HG02759 (cell line): ENCODE results near the gene AK5.

ENCODE experiments used
- ATAC-seq: cut with Tn5 transposase; IDR thresholded peaks from one replicate; pipeline ENCODE4 v1.9.1; 2021; ENCODE audit warnings: mild to moderate bottlenecking, moderate library complexity; ENCODE audit not compliant: unreplicated experiment

Gene AK5

GRCh38 chr1:77350012-77350770, 68.4 kb downstream of the AK5 start:
- ATAC-seq, result no peak

- no peak for ATAC-seq
Measured at GRCh38 chr1:77354536-77354935, 72.7 kb downstream of the AK5 start.

GRCh38 chr1:77355010-77355409, 73.2 kb downstream of the AK5 start:
- ATAC-seq, result no peak

DNA sequence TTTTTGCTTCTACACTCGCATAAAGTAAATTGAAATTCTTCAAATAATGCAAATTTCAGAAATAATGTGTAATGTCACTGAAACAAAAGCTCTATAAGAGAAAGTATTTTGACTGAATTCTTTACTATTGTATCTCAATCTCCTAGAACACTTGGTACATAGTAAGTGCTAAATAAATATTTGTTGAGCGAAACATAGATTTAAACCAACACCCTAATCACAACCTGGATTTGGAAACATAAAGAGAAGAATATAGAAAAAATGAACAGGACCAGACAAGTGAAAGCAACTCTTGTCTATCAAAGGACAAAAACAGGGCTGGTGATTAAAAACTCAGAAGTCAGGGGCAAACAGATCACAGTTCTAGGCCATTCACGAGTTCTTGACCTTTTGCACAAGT, 74.3 kb downstream of the AK5 start:
- no peak for ATAC-seq

DNA sequence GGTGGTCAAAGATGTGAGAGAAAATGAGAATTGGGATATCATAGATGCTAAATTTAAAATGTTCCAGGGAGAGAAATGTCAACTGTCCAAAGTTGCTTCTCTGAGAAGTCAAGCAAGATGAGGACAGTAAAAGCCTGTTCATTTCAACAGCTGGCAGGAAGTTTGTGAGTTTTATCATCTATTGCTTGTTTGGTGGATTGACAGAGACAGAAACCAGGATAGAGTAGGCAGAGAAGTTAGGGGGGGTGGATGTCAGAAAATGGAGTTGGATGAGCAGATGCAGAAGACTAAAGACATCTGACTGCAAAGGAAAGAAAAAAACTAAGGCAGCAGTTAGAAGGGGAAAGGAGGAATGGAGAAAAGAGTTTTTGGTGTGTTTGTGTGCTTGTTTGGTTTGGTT, 78.4 kb downstream of the AK5 start:
- ATAC-seq, result no peak

DNA sequence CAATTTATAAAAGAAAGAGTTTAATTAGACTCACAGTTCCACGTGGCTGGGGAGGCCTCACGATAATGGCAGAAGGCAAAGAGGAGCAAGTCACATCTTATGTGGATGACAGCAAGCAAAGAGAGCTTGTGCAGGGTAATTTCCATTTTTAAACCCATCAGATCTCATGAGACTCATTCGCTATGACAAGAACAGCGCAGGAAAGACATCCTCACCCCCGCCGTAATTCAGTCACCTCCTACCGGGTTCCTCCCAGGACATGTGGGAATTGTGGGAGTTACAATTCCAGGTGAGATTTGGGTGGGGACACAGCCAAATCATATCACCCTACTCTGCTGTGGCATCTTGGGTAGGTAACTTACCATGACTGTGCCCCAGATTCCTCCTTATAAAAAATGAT, 79.8 kb downstream of the AK5 start:
- ATAC-seq, result no peak

DNA sequence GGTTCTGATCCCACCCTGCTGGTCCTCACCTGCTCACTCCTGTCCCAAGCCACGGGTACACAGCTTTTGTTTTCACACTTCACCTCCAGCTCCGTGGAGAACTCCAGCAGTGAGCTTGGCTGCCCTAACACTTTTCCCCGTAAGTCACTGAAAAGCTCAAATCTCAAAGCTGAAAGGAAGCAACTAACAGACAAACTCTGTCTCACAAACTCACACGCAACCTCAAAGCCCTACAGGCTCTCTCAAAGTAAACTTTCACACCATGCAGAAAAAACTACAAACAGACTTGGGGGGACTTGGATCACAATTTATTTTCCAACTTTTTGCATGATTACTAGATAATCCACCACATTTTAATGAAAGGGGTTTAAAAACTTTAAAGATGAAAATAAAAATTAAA, 88.3 kb downstream of the AK5 start:
- no peak for ATAC-seq

- ATAC-seq, result no peak
Measured at GRCh38 chr1:77370583-77371306, 88.9 kb downstream of the AK5 start.

DNA sequence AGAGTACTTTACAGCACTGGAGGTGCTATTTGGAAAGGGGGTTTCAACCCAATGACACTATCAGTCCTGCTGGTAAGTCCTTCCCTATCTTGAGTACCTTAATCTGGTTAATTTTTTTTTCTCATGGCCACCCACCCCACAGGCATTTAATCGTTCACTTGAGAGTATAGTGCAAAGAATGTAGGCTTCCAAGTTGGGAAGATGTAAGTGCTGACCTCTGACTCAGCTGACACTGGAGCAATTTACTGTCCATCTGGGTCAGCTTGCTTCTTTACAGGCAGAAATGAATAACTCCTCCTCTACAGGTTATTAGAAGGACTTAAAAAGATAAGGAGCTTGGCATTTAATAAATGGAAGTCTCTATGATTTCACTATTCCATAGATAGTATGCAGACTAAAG, 89.6 kb downstream of the AK5 start:
- ATAC-seq, result no peak

DNA sequence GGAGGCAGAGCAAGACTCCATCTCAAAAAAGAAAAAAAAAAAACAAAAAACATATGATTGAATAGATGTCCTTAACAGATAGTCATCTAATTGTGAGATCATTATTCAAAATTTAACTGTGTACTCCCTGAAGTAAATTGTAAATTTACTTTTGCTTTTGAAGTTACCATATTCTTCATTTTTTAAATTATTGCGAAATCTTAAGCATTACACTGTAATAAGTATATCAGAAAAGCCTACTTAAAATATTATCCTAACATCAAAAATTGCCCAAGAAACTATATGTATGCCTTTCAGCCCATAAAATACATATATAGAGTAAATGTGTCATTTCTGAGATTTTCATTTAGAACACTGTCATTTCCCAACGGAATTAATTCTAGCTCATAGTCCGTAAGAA, 91.9 kb downstream of the AK5 start:
- no peak for ATAC-seq

DNA sequence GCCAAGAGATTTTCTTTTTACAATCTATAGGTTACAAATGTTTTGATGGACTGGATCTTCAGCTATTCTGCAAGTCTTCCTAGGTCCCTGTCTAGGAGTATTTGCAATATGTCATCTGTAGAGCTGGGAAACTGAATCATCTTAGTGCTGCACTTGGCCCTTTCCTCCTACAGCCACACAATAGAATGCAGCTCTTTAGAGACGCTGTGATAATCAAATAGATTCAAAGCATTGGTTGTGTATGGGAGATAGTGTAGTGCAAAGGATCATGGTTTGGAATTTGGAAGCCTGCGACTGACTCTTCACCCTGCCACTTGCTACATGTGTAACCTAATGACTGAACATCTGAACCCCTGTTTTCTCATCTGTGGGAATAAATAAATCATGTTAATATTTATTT, 93.7 kb downstream of the AK5 start:
- no peak for ATAC-seq

DNA sequence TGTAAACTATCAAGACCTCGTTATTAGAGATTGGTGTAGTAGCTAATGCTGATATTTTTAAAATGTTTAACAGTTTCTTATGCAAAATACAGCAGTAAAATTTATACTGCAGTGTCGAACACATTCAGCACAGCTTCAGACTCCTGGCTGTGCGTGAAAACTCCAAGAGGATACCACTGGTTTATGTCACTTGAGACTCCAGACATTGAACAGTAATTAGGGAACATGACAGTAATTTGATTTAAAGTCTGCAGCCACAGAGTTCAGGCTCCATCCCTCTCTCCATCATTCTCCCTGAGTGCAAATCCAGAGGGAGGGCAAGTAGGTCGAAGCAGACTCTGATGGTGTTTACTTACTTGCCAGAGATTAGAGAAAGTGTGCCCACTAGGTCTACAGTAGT, 94.2 kb downstream of the AK5 start:
- no peak for ATAC-seq

GRCh38 chr1:77378723-77379535, 97.1 kb downstream of the AK5 start:
- ATAC-seq, result no peak

- no peak for ATAC-seq
Measured at GRCh38 chr1:77382366-77382765, 100.5 kb downstream of the AK5 start.

DNA sequence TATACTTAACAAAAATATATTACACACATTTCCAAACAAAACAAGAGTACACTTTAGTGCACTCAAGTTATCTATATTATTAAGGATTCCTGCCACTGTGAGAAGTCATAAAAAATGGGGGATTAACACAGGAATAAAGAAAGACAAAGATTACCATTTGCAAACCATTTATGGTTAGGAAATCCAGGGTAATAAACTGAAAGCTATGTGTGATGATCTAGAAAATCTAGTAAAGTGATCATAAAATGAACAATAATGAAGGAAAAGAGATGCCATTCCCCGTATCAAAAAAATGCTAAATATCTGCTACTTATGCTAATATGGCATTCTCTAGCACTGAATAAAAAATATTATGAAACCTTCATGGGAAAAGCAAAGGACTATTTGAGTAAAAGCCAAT, 101.4 kb downstream of the AK5 start:
- no peak for ATAC-seq

- no peak for ATAC-seq
Measured at GRCh38 chr1:77385551-77385950, 103.7 kb downstream of the AK5 start.

DNA sequence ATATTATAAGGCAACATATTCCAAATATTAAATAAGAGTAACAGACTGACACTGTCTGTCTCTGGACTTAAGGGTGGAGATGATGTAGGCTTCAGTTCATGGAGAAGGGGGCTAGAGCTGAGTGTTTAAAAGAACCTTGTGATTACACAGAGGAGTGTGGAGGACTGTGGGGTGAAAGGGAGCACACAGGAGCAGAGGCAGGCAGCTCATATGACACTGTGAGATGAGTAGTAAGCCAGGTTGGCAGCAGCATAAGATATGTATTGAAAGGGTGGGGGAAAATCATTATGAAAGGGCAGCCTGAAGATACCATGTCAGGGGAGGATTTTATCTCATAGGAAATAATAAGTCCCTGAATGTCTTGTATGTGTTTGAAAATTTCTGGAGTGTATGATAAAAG, 104.5 kb downstream of the AK5 start:
- no peak for ATAC-seq

DNA sequence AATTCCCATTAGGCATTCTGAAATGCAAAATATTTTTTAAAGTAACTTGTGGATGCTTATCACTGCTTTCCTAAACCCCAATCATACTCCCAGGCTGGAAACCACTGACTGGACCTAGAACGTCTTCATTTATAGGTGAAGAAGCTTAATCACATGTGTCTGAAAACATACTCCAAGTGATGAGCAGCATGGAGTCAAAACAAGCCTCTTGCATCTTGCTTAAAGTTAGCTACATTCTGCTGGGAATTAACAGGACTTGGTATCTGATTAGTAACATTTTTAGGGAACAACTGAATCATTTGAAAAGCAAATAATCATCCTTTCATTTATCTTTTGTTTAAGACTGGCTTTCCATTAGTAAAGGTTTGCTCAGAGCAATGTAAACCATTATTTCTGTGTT, 105.7 kb downstream of the AK5 start:
- ATAC-seq, result no peak

- ATAC-seq, result no peak
Measured at GRCh38 chr1:77388661-77389060, 106.8 kb downstream of the AK5 start.

DNA sequence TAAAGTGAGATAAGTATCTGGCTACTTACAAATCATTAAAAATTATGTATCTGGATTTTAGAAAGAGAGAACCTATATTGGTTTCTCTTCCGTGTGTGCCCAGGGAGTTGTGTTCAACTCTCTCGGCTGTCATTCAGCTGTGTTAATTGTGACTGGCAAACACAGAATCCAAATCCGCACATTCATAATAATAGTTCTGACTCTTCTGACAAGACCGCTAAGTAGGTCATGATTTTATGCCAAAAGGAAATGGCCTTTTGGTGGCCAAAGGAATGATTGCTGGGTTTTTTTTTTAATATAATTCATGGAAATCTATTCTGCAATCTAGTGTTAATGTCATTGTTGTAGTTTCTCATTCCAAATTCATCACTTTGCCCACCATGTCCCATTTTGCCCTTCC, 110.7 kb downstream of the AK5 start:
- ATAC-seq, result no peak

DNA sequence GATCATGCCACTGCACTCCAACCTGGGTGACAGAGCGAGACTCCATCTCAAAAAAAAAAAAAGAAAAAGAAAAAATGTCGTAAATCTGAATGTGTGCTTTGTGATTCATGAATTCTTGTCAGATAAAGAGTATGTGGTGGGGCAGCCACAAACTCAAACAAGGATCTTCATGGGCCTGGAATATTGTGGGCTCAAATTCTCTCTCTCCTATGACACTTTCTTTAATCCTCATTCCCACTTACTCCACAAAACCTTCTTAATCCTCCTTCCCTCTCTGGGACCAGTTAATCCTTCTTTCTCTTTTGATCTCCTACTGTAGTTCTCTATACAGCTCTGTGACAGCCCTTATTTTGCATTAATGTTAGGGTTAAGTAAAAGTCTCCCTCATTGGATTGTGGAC, 112.3 kb downstream of the AK5 start:
- ATAC-seq, result no peak

GRCh38 chr1:77395051-77395450, 113.2 kb downstream of the AK5 start:
- no peak for ATAC-seq
